Myometrial cell (primary cell): Measurements from ENCODE around the gene TFPI. TPM values are rescaled to one million over a fixed set of nuclear protein-coding genes. Genes with fewer than 3 reads are reported as not detected.

Experiments
- total RNA-seq: library from RNA; depleted of rRNA; stranded (reverse); fragments of >200 nt; gene quantifications from 2 replicates; pipeline ENCODE4 v1.2.3, GENCODE V29; 2015

TFPI gene
- 158 and 165 TPM in 2 replicates for total RNA-seq

GRCh38 chr2:187554011-187554703 is at the start of gene TFPI:
TSS of gene TFPI (minus strand) at chr2:187554435. CDS start at chr2:187503768, 50,667 bp downstream.

Other genes starting within 250 kb of the TFPI start
- 5.5 and 7.4 TPM in 2 replicates for gene CALCRL, start 106.2 kb downstream of the TFPI start, total RNA-seq